Body of pancreas (tissue), 4 donors: ENCODE results near the gene PBRM1. TPM values are rescaled to one million over a fixed set of nuclear protein-coding genes. Genes with fewer than 3 reads are reported as not detected.

Source experiments
- ATAC-seq: fragments of 150-250 bp; one replicate; pipeline ENCODE4 v1.9.1; 2016
- DNase-seq, 4 donors: peaks; one replicate each; pipeline ENCODE4 v3.0.0-alpha.2; 2019
- H3K27ac ChIP-seq, 4 donors: fragments of 200-600 bp; sonication (generic); 1 replicate in 3 of 4; 2 replicates in 1 of 4; pipeline versions ENCODE4 v1.5.1 to v1.6.1; 2016 to 2019; ENCODE audit warnings: mild to moderate bottlenecking in 1 of 4, mixed read lengths in 1 of 4, moderate library complexity in 1 of 4
- H3K27me3 ChIP-seq, 2 donors: fragments of 200-600 bp; sonication (generic); one replicate each; pipeline ENCODE4 v1.6.0; 2016; ENCODE audit warnings: mild to moderate bottlenecking in 1 of 2
- H3K36me3 ChIP-seq, 2 donors: fragments of 200-600 bp; sonication (generic); replicated peaks in 1 of 2; 2 replicates each; pipeline ENCODE4 v1.5.1; 2016; ENCODE audit warnings: low read depth in 2 of 2; ENCODE audit not compliant: insufficient read depth in 1 of 2
- H3K4me1 ChIP-seq: fragments of 200-600 bp; sonication (generic); one replicate; pipeline ENCODE4 v1.6.0; 2016
- H3K4me3 ChIP-seq, 2 donors: fragments of 200-600 bp; sonication (generic); 1 replicate in 1 of 2; 2 replicates in 1 of 2; pipeline ENCODE4 v1.5.1; 2016 to 2019
- H3K9me3 ChIP-seq, 3 donors: fragments of 200-600 bp; sonication (generic); 1 replicate in 2 of 3; 2 replicates in 1 of 3; pipeline ENCODE4 v1.5.1; 2016
- CTCF ChIP-seq, 7 experiments: fragments of 450-650 bp in 4 of 7; fragments of 200-600 bp in 3 of 7; sonication (generic) in 3 of 7; IDR thresholded peaks; one replicate each; pipeline ENCODE4 v1.5.1; 2016 to 2019; ENCODE audit warnings: antibody characterized with exemption in 7 of 7
- POLR2A ChIP-seq, 3 donors: fragments of 450-650 bp; IDR thresholded peaks; one replicate each; pipeline ENCODE4 v1.6.1; 2016; ENCODE audit warnings: antibody characterized with exemption in 3 of 3, mild to moderate bottlenecking in 2 of 3
- WGBS, 2 donors: methylation state at CpG; one replicate each; pipeline ENCODE4 v1.1.5; 2017; 5-methylcytosine and 5-hydroxymethylcytosine counted together
- intact Hi-C: fragments of 100-400 bp; cut with DNase I; formaldehyde crosslinking; loops from one replicate; pipeline ENCODE4 v1.15.1; 2023
- total RNA-seq, 2 donors: library from RNA; depleted of rRNA; stranded (reverse); fragments of >200 nt; gene quantifications; one replicate each; pipeline ENCODE4 v1.1.0, GENCODE V29; 2016

PBRM1 gene
- total RNA-seq, 2 donors from 2014 or later: 62.3 to 72.8 TPM

DNA sequence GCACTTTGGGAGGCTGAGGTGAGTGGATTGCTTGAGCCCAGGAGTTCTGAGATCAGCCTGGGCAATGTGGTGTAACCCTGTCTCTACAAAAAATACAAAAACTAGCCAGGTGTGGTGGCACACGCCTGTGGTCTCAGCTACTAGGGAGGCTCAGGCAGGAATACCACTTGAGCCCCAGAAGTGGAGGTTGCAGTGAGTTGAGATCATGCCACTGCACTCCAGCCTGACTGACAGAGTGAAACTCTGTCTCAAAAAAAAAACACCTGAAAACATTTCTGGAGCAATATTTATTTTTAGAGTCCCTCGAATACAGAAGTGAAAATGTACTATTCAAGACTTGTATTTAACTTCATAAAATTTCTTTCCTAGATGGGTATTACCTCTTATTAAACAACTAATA is 24.8 kb upstream of the PBRM1 start:
- no peaks in the 10 kb centered on the region for H3K27me3 ChIP-seq
- WGBS, 2 donors: 68 to 76% methylated on average over 2 of the region's 2 CpGs
- peaks cover 0 to 1% of the 10 kb centered on the region in 2 donors for H3K36me3 ChIP-seq
- no peak for DNase-seq
- no peak for TF ChIP-seq CTCF (IDR thresholded peaks at IDR 0.05)
- TF ChIP-seq POLR2A (IDR thresholded peaks at IDR 0.05): no peak
- no peaks in the 10 kb centered on the region for H3K9me3 ChIP-seq
- no peak overlapping the region for H3K27ac ChIP-seq
- peaks cover 12% of the 10 kb centered on the region for H3K4me1 ChIP-seq
- no peak for ATAC-seq
- H3K4me3 ChIP-seq: no peak overlapping the region
- intact Hi-C loops: no loop called here

DNA sequence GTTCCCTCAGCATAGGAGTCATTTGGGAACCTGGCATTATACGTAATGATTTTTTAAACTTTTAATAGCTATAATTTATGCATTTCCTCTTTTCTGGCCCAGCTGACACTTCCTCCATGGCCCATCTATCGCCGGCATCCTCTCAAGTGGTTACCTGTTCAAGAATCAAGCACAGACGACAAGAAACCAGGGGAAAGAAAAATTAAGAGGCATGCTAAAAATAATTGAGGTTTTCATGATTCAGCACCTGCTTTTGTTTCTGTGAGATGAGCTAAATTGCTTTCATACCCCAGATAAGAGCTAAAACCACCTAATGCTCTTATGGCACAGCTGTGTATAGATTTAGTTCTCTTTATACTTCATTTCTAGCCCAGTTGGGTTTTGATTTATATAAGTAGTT is 21.9 kb upstream of the PBRM1 start:
- ATAC-seq (no peak), DNase-seq (no peak)
- TF ChIP-seq POLR2A (IDR thresholded peaks at IDR 0.05) (no peak), CTCF (IDR thresholded peaks at IDR 0.05) (no peak)
- H3K27ac ChIP-seq: peak overlapping the region in 1 of 4 donors; percentile 38
- peaks cover 33% of the 10 kb centered on the region for H3K4me1 ChIP-seq
- 54 to 73% methylated on average over 4 of the region's 4 CpGs for WGBS, 2 donors
- no peak overlapping the region for H3K4me3 ChIP-seq
- no peaks in the 10 kb centered on the region for H3K27me3 ChIP-seq
- H3K36me3 ChIP-seq: peaks cover 0 to 1% of the 10 kb centered on the region in 2 donors
- no peaks in the 10 kb centered on the region for H3K9me3 ChIP-seq
- intact Hi-C loops: no loop called here

DNA sequence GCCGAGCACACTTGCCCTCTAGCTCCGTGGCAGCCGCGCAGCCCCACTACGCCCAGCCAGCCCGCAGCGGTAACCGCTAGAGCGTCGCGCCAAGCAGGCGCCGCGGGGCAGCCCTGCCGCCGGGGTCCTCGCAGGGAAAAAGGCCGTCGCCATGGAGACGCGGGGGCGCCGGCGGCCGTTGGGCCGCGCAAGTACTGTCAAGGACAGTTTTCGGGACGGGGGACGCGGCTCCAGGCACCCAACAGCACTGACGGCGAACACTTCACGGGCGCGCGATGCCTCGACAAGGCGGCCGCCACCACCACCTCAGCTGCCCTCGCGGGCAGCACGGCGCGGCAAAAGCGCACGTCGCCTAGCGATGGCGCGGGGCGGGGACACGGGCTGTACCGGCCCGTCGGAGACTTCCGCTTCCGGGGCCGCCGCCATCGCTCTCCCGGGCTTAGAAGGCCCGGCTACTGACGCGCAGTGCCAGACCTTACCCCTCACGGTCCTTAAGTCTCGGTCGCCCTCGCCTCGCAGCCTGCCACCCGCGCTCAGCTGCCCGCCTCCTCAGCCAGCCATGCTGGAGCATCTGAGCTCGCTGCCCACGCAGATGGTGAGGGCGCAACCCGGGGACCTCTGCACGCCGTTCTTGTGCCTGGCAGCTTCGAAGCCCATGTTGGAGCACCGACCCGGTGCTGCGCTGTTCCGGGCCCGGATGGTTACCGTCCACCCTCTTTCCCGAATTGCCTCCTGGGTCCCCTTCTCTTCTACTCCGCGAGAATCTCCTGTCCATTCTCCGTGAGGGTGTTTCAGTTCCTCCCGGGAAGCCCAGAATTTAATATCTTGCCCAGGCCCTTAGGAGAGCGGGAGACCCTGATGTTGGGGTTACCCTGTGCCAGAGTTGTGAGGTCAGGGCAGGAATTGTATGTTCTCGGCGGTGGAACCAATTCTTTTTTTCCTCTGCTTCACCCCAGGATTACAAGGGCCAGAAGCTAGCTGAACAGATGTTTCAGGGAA is 20.3 kb upstream of the PBRM1 start, which contains the start of the genes GLT8D1 and SPCS1:
Gene GLT8D1 (minus strand): TSS at position 104 of the 999 bp plus-strand sequence. CDS start 5,331 bp downstream, outside the sequence.
Gene SPCS1 (plus strand): TSS at position 419 of the 999 bp plus-strand sequence. CDS start 141 bp downstream, at position 560.
- TF ChIP-seq POLR2A (IDR thresholded peaks at IDR 0.05): peak; percentile 48 to 81 (median 78)
- TF ChIP-seq CTCF (IDR thresholded peaks at IDR 0.05): no peak
- intact Hi-C loops: no loop called here
- Histone ChIP-seq H3K27ac (peak within 1 kb of the TSS; percentile 56 to 89 (median 72)), H3K4me1 (peaks cover 33% of the 10 kb centered on the region), H3K9me3 (no peaks in the 10 kb centered on the region), H3K27me3 (no peaks in the 10 kb centered on the region), H3K36me3 (peaks cover 0 to 1% of the 10 kb centered on the region in 2 donors), H3K4me3 (peak within 1 kb of the TSS; percentile 89 to 92)
- peak; percentile 81 to 88 (median 84) for DNase-seq
- ATAC-seq: peak; percentile 93
- 0% methylated on average over 15 to 83 of the region's 94 CpGs for WGBS, 2 donors

- Histone ChIP-seq H3K4me3 (peak overlapping the region; percentile 89 to 92), H3K27me3 (no peaks in the 10 kb centered on the region), H3K4me1 (peaks cover 33% of the 10 kb centered on the region), H3K36me3 (peaks cover 0 to 1% of the 10 kb centered on the region in 2 donors), H3K27ac (peak overlapping the region; percentile 56 to 89 (median 72)), H3K9me3 (no peaks in the 10 kb centered on the region)
- intact Hi-C loops: no loop called here
- no peak for TF ChIP-seq POLR2A (IDR thresholded peaks at IDR 0.05)
- no peak for TF ChIP-seq CTCF (IDR thresholded peaks at IDR 0.05)
- ATAC-seq (no peak), DNase-seq (no peak)
- 0% methylated on average over 25 of the region's 25 CpGs; no CpG with 5 or more reads in 1 of the 2 donors for WGBS, 2 donors
These were observed 19.6 kb upstream of the PBRM1 start for GRCh38 chr3:52705438-52705687.
